GM12878 (cell line): ENCODE results near the gene CNOT2. TPM values are rescaled to one million over a fixed set of nuclear protein-coding genes. Genes with fewer than 3 reads are reported as not detected.
A peak's percentile ranks its signal among the peaks of the same experiment; 100 is the strongest.

Experiments used
- ATAC-seq: fragments of 200-7000 bp; cut with Tn5 transposase; 3 replicates; pipeline ENCODE4 v1.9.1; 2020; ENCODE audit warnings: mild to moderate bottlenecking, moderate library complexity
- BruUV-seq: library from RNA; stranded (reverse); fragments of 400-500 nt; replicated peaks from 2 replicates; lab custom pipeline; 2021; lab: Mats Ljungman, UMichigan
- CTCF ChIA-PET: fragments of 300-600 bp; sonication (Branson Sonifier 250); formaldehyde crosslinking; extraction: SDS; loops from one replicate; lab custom pipeline; 2021; ENCODE audit warnings: inconsistent platforms; lab: Yijun Ruan, JAX
- POLR2A ChIA-PET: fragments of 350-600 bp; formaldehyde crosslinking; extraction: SDS; loops from one replicate; lab custom pipeline; 2021; ENCODE audit warnings: inconsistent platforms; lab: Charles Lee
- RAD21 ChIA-PET: fragments of 300-600 bp; sonication (Branson Sonifier 250); formaldehyde crosslinking; loops from one replicate; lab custom pipeline; 2023; ENCODE audit warnings: antibody characterized with exemption; ENCODE audit not compliant: unreplicated experiment; lab: Charles Lee
- SMC1A ChIA-PET: fragments of 300-600 bp; sonication (Branson Sonifier 250); formaldehyde crosslinking; loops from one replicate; lab custom pipeline; 2023; ENCODE audit not compliant: unreplicated experiment, uncharacterized antibody; lab: Charles Lee
- DNase-seq: peaks from one replicate; pipeline ENCODE4 v3.0.0-alpha.2; 2011; ENCODE audit warnings: low read depth, low spot score
- FAIRE-seq: peaks from 3 replicates; lab custom pipeline; 2011; peaks lifted over from hg19 to GRCh38; lab: Jason Lieb, UNC
- H2AFZ ChIP-seq: 2 replicates; pipeline ENCODE4 v1.6.0; 2011; ENCODE audit warnings: low read depth, low read length, control low read depth; ENCODE audit not compliant: control insufficient read depth
- H3K27ac ChIP-seq: 2 replicates; pipeline ENCODE4 v1.5.1; 2011; ENCODE audit warnings: control low read depth; ENCODE audit not compliant: control insufficient read depth, insufficient read depth
- H3K27me3 ChIP-seq, 2 experiments: replicated peaks in 1 of 2; 2 replicates each; pipeline versions ENCODE4 v1.6.0 to v1.6.1; 2011; ENCODE audit warnings: low read length in 1 of 2; ENCODE audit not compliant: control insufficient read depth in 2 of 2, insufficient read depth in 2 of 2
- H3K36me3 ChIP-seq, 2 experiments: 2 replicates each; pipeline ENCODE4 v1.5.1; 2011; ENCODE audit warnings: low read length in 1 of 2; ENCODE audit not compliant: control insufficient read depth in 2 of 2, insufficient read depth in 2 of 2
- H3K4me1 ChIP-seq: 2 replicates; pipeline ENCODE4 v1.6.1; 2011; ENCODE audit warnings: mild to moderate bottlenecking, low read length, moderate library complexity, mixed read lengths; ENCODE audit not compliant: control insufficient read depth, insufficient read depth
- H3K4me2 ChIP-seq: 2 replicates; pipeline ENCODE4 v1.6.0; 2011; ENCODE audit warnings: control low read depth; ENCODE audit not compliant: control insufficient read depth, insufficient read depth
- H3K4me3 ChIP-seq: fragments of 200-600 bp; sonication (generic); 2 replicates; pipeline ENCODE4 v1.5.1; 2016
- H3K79me2 ChIP-seq: 2 replicates; pipeline ENCODE4 v1.6.0; 2011; ENCODE audit warnings: low read length; ENCODE audit not compliant: control insufficient read depth, insufficient read depth
- H3K9ac ChIP-seq: 2 replicates; pipeline ENCODE4 v1.8.0; 2011; ENCODE audit warnings: low read length, control low read depth, mixed read lengths; ENCODE audit not compliant: control insufficient read depth, insufficient read depth
- H3K9me3 ChIP-seq: replicated peaks from 3 replicates; pipeline ENCODE4 v1.5.1; 2011; ENCODE audit warnings: mild to moderate bottlenecking, low read length; ENCODE audit not compliant: control insufficient read depth, insufficient read depth
- H4K20me1 ChIP-seq: 2 replicates; pipeline ENCODE4 v1.6.0; 2011; ENCODE audit not compliant: control insufficient read depth, insufficient read depth
- CBX5 ChIP-seq: sonication (generic); IDR thresholded peaks from 2 replicates; pipeline ENCODE4 v1.6.1; 2016; ENCODE audit warnings: low read depth, moderate library complexity, mild to moderate bottlenecking, inconsistent platforms
- CUX1 ChIP-seq: IDR thresholded peaks from 2 replicates; pipeline ENCODE4 v1.6.1; 2012; ENCODE audit warnings: improper control_type of control experiment, low read depth, low read length; ENCODE audit not compliant: insufficient replicate concordance
- ELK1 ChIP-seq: IDR thresholded peaks from 2 replicates; pipeline ENCODE4 v1.6.1; 2012; ENCODE audit warnings: low read depth, low read length, improper control_type of control experiment
- NBN ChIP-seq: fragments of 450-650 bp; IDR thresholded peaks from 2 replicates; pipeline ENCODE4 v1.6.1; 2016
- NR2F1 ChIP-seq: fragments of 450-650 bp; conservative IDR thresholded peaks from 2 replicates; pipeline ENCODE4 v1.6.1; 2017; ENCODE audit warnings: mild to moderate bottlenecking
- POU2F2 ChIP-seq: IDR thresholded peaks from 3 replicates; pipeline ENCODE4 v1.6.1; 2011; ENCODE audit warnings: low read depth, mild to moderate bottlenecking, low read length, borderline replicate concordance
- PRDM15 ChIP-seq: fragments of 450-650 bp; formaldehyde crosslinking; IDR thresholded peaks from 2 replicates; pipeline ENCODE4 v1.4.0; 2020; ENCODE audit warnings: mild to moderate bottlenecking, moderate library complexity
- SMAD5 ChIP-seq: IDR thresholded peaks from 2 replicates; pipeline ENCODE4 v1.6.1; 2016; ENCODE audit warnings: antibody characterized with exemption, low read depth
- WGBS: methylation state at CpG from one replicate; pipeline ENCODE4 v1.1.6; 2016; ENCODE audit warnings: low lambda C conversion rate; ENCODE audit not compliant: insufficient replicate concordance, insufficient coverage; ENCODE audit errors: missing lambda C conversion rate; 5-methylcytosine and 5-hydroxymethylcytosine counted together
- in situ Hi-C: fragments of 300-500 bp; cut with MboI; formaldehyde crosslinking; loops from 9 replicates; pipeline ENCODE4 v1.14.3; 2018; ENCODE audit warnings: mixed read lengths
- intact Hi-C: fragments of 100-400 bp; cut with micrococcal nuclease; formaldehyde crosslinking; loops from one replicate; pipeline ENCODE4 v1.14.2; 2022; ENCODE audit not compliant: unreplicated experiment
- polyA plus RNA-seq, 11 experiments: library from polyadenylated mRNA; depleted of rRNA in 4 of 11; unstranded in 6 of 11; stranded (reverse) in 5 of 11; fragments of >200 nt; fragmentation: Nextera tagmentation in 4 of 11; fragmentation: Illumina TruSeq in 1 of 11; extraction: Ambion mirVana in 4 of 11; extraction: Trizol in 1 of 11; gene quantifications; 1 replicate in 1 of 11; 2 replicates in 10 of 11; pipeline versions ENCODE4 v1.2.1 to v1.2.3, GENCODE V29; 2011 to 2016; ENCODE audit warnings: inconsistent platforms in 2 of 11, missing spikeins in 2 of 11, low read depth in 1 of 11
- total RNA-seq, 4 experiments: library from RNA; depleted of rRNA in 3 of 4; stranded (reverse); fragments of >200 nt in 3 of 4; fragmentation: Illumina TruSeq in 1 of 4; extraction: Trizol in 1 of 4; gene quantifications; 2 replicates each; pipeline versions ENCODE4 v1.2.1 to v1.2.3, GENCODE V29; 2013 to 2021
- TF ChIP-seq, protein P1 (sequence below): fragments of 450-650 bp; IDR thresholded peaks from 2 replicates; pipeline ENCODE4 v1.6.1; 2018; ENCODE audit warnings: borderline replicate concordance, mild to moderate bottlenecking; ENCODE audit not compliant: partially characterized antibody

Gene CNOT2
- total and polyA plus RNA-seq, 10 of the 15 experiments (the other 5 are each of a cell fraction or from before 2014, with no cell fraction given) = 37.9 to 127 (median 82.4) TPM

DNA sequence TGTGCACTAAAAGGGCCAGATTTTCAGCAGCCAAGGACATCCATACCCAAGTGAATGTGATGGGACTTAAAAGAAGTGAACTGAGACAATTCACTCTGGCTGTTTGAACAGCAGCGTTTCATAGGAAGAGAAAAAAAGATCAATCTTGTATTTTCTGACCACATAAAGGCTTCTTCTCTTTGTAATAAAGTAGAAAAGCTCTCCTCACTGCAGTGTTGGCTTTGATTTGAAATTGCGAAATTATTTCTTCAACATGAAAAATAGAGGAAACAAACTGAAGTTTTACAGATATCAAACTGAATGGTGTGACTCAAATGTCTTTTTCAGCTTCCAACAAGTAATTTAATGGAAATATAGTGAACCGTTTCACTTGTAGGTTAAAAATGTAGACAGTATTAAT is 111.6 kb downstream of the CNOT2 start (continued):
- TF ChIP-seq CUX1 = no peak
- no peak for TF ChIP-seq CBX5

DNA sequence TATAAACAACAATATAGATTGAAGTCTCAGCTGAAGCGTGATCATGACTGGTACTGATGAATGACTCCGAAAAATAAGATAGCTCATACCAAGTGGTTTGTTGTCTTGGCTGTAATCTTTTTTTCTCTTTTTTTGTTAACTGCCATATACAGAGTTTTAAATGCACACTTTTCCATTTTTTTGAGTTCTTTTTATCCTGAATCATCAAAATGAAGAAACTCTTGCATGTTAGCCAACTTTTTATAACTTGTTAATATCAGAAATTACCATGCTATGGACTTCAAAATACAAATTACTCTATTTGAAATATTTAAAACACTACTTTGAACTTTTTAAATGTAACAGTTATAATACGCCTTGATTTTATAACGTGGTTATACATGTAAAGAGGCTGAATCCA is 112.7 kb downstream of the CNOT2 start:
- H4K20me1 ChIP-seq = no peaks in the 10 kb centered on the region
- no peaks in the 10 kb centered on the region for H3K4me1 ChIP-seq
- no peak overlapping the region for H3K27ac ChIP-seq
- ChIA-PET RAD21 (interaction anchor here (1.2 kb wide), 1 partner anchor 10 kb away, joined by 5 read pairs; the partner anchor contains the start of gene KCNMB4), SMC1A (interaction anchor here (0.7 to 2.4 kb wide), 6 partner anchors 8 to 221 kb away, joined by 3 to 8 read pairs (median 4); no protein-coding TSS in a partner anchor), POLR2A (no interaction called here), CTCF (no interaction called here)
- no peaks in the 10 kb centered on the region for H3K27me3 ChIP-seq
- BruUV-seq = no TSS peak
- in situ Hi-C loops (no loop called here), intact Hi-C loops (no loop called here)
- ATAC-seq = no peak
- no peaks in the 10 kb centered on the region for H3K79me2 ChIP-seq
- no peak overlapping the region for H3K4me2 ChIP-seq
- no peaks in the 10 kb centered on the region for H3K9me3 ChIP-seq
- H3K4me3 ChIP-seq = no peak overlapping the region
- H2AFZ ChIP-seq = no peak overlapping the region
- WGBS = 95% methylated on average over 4 of the region's 4 CpGs
- peaks cover 0 to 3% of the 10 kb centered on the region in 2 experiments; a peak in 1 of 4 replicates for H3K36me3 ChIP-seq
- H3K9ac ChIP-seq = no peak overlapping the region
- FAIRE-seq = peak; percentile 49
- DNase-seq = no peak
- no peak for TF ChIP-seq ELK1
- TF ChIP-seq NR2F1 = no peak
- TF ChIP-seq, protein P1, sequence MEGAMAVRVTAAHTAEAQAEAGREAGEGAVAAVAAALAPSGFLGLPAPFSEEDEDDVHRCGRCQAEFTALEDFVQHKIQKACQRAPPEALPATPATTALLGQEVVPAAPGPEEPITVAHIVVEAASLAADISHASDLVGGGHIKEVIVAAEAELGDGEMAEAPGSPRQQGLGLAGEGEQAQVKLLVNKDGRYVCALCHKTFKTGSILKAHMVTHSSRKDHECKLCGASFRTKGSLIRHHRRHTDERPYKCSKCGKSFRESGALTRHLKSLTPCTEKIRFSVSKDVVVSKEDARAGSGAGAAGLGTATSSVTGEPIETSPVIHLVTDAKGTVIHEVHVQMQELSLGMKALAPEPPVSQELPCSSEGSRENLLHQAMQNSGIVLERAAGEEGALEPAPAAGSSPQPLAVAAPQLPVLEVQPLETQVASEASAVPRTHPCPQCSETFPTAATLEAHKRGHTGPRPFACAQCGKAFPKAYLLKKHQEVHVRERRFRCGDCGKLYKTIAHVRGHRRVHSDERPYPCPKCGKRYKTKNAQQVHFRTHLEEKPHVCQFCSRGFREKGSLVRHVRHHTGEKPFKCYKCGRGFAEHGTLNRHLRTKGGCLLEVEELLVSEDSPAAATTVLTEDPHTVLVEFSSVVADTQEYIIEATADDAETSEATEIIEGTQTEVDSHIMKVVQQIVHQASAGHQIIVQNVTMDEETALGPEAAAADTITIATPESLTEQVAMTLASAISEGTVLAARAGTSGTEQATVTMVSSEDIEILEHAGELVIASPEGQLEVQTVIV = no peak
- no peak for TF ChIP-seq SMAD5
- no peak for TF ChIP-seq NBN
- no peak for TF ChIP-seq PRDM15 (CRISPR knock-in tag)
- TF ChIP-seq POU2F2 = no peak
